ENCODE measurements around the gene LAMC1. TPM values are rescaled to one million over a fixed set of nuclear protein-coding genes. Genes with fewer than 3 reads are reported as not detected.

LAMC1 gene
- total RNA-seq, 1 experiment from 2014 or later: 61.2 TPM

DNA sequence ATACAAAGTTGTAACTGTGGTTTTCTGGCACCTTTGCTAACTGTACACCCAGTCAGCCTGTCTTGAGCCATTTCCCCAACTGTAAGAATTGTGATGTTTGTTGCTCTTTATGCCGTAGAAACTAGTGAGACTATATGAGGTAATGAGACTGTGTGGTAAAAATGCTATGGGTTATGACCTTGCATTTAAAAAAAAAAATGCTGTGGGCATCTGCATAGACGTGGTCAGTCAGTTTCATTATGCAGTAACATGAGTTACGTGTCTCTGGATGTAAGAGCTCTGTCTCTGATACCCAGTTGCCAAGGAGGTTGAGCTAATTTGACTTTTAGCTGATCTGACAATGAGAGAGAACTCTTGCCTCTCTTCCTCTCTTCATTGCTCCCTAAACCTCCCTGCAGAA is 82.2 kb downstream of the LAMC1 start:
- H3K36me3 ChIP-seq (ENCODE audit: control insufficient read depth in 1 of 2, insufficient read depth in 2 of 2, low read length in 2 of 2): peaks cover 0 to 5% of the 10 kb centered on the region in 2 experiments; a peak in 1 of 4 replicates
- H2AFZ ChIP-seq (ENCODE audit: low read depth, low read length, poor library complexity, severe bottlenecking): no peak overlapping the region
- ChIA-PET POLR2A (no interaction called here), RAD21 (ENCODE audit: low non-redundant PET in 1 of 2, low total read pairs in 2 of 2, uncharacterized antibody in 2 of 2, unreplicated experiment in 2 of 2) (interaction anchor here in 1 of 2 experiments (0.6 kb wide), 1 partner anchor 26 kb away, joined by 3 read pairs; no protein-coding TSS in a partner anchor), CTCF (no interaction called here)
- H3K27me3 ChIP-seq (ENCODE audit: insufficient read depth, low read length): no peaks in the 10 kb centered on the region
- no peaks in the 10 kb centered on the region for H4K20me1 ChIP-seq (ENCODE audit: insufficient read depth)
- DNase-seq (ENCODE audit: low read depth, low spot score) (no peak), ATAC-seq (no peak)
- H3K27ac ChIP-seq (ENCODE audit: low read depth, low read length): no peak overlapping the region
- no peaks in the 10 kb centered on the region for H3K4me1 ChIP-seq (ENCODE audit: control insufficient read depth in 1 of 2, insufficient read depth in 2 of 2, low read length in 2 of 2)
- H3K4me2 ChIP-seq (ENCODE audit: low read length): no peak overlapping the region
- H3K4me3 ChIP-seq (replicated peaks in 1 of 2; ENCODE audit: low read depth in 1 of 2, low read length in 2 of 2): no peak overlapping the region
- TF ChIP-seq YY1 (IDR thresholded peaks at IDR 0.05; ENCODE audit: extremely low read depth, insufficient replicate concordance, low read depth, low read length): no peak
- TF ChIP-seq EZH2phosphoT487 (IDR thresholded peaks at IDR 0.05; ENCODE audit: borderline replicate concordance): no peak
- TF ChIP-seq POLR2A (IDR thresholded peaks at IDR 0.05; ENCODE audit: borderline replicate concordance, extremely low read depth, insufficient read depth, insufficient read length): no peak
- no peak for TF ChIP-seq CBX3 (IDR thresholded peaks at IDR 0.05; ENCODE audit: low read depth)
- TF ChIP-seq, protein P1, sequence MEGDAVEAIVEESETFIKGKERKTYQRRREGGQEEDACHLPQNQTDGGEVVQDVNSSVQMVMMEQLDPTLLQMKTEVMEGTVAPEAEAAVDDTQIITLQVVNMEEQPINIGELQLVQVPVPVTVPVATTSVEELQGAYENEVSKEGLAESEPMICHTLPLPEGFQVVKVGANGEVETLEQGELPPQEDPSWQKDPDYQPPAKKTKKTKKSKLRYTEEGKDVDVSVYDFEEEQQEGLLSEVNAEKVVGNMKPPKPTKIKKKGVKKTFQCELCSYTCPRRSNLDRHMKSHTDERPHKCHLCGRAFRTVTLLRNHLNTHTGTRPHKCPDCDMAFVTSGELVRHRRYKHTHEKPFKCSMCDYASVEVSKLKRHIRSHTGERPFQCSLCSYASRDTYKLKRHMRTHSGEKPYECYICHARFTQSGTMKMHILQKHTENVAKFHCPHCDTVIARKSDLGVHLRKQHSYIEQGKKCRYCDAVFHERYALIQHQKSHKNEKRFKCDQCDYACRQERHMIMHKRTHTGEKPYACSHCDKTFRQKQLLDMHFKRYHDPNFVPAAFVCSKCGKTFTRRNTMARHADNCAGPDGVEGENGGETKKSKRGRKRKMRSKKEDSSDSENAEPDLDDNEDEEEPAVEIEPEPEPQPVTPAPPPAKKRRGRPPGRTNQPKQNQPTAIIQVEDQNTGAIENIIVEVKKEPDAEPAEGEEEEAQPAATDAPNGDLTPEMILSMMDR (IDR thresholded peaks at IDR 0.05 in 2 of 3, conservative IDR thresholded peaks at IDR 0.05 in 1 of 3; ENCODE audit: borderline replicate concordance in 1 of 3, insufficient read depth in 1 of 3, low read depth in 2 of 3, low read length in 2 of 3): no peak
- TF ChIP-seq POLR2AphosphoS5 (IDR thresholded peaks at IDR 0.05; ENCODE audit: low read depth, low read length): no peak
- no peak for TF ChIP-seq CEBPB (IDR thresholded peaks at IDR 0.05; ENCODE audit: low read depth)
- TF ChIP-seq SP1 (IDR thresholded peaks at IDR 0.05; ENCODE audit: low read depth): no peak
- TF ChIP-seq SIN3A (IDR thresholded peaks at IDR 0.05; ENCODE audit: low read depth): no peak
- TF ChIP-seq, protein P2, sequence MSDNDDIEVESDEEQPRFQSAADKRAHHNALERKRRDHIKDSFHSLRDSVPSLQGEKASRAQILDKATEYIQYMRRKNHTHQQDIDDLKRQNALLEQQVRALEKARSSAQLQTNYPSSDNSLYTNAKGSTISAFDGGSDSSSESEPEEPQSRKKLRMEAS (IDR thresholded peaks at IDR 0.05): no peak
- intact Hi-C loops (cut with micrococcal nuclease): no loop called here
- peaks cover 5% of the 10 kb centered on the region; the same call in 1 of the 2 replicates for H3K79me2 ChIP-seq (ENCODE audit: insufficient read depth, low read length)
- H3K9ac ChIP-seq (ENCODE audit: low read length): no peak overlapping the region
- H3K9me2 ChIP-seq (ENCODE audit: insufficient read depth): no peaks in the 10 kb centered on the region
- BruUV-seq (replicated peaks): no TSS peak
- H3K9me3 ChIP-seq (ENCODE audit: control insufficient read depth in 1 of 2, insufficient read depth in 1 of 2, low read depth in 1 of 2, low read length in 2 of 2): no peaks in the 10 kb centered on the region

Measured in HCT116 (cell line).